ENCODE data around the gene COQ10A. TPM values are rescaled to one million over a fixed set of nuclear protein-coding genes. Genes with fewer than 3 reads are reported as not detected.
A peak's percentile ranks its signal among the peaks of the same experiment; 100 is the strongest.

COQ10A gene
- total and polyA plus RNA-seq, 10 of the 15 experiments (the other 5 are each of a cell fraction or from before 2014, with no cell fraction given) = 3.3 to 19.5 (median 6.9) TPM

DNA sequence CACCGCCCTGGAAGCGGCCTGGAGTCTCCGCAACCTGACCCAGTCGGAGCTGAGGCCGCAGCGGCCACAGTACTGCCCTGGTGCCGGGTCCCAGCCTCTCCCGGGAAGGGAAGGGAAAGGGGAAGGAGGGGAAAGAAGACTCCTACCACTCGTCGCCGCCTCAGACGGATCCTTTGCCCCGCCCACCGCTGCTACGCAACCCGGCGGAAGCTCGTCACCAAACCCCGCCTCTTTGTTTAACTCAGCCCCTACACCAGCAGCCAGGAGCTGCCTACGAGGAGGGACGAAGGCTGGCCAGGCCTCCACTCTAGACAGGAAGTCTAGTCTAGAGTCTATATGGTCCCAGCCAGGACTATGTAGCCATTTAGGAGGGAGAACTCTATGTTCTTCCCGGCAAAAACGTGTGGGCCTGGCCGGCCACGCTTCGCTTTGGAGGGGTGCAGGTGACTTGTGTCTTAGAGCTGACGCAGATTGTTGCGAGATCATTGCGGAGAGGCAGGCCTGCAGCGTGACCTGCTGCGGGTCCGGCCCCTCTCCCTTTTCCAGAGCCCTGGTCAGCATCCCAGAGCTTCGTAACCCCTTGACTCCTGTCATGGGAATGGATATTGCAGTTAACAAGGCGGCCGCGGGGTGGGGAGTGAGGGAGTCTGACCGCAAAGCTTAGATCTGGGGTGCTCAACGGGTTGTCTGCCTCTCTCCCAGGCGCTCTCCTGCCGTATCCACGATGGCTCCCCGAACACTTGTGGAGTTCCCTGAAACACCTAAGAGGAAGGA, 44.8 kb upstream of the COQ10A start, which contains the start of gene RNF41 (continued):
- TF ChIP-seq PRDM15 (CRISPR knock-in tag; IDR thresholded peaks at IDR 0.05) = no peak
- no peak for TF ChIP-seq YY1 (IDR thresholded peaks at IDR 0.05; ENCODE audit: low read depth, low read length)
- TF ChIP-seq FOXM1 (IDR thresholded peaks at IDR 0.05; ENCODE audit: low read depth, low read length) = no peak
- TF ChIP-seq USF1 (IDR thresholded peaks at IDR 0.05; ENCODE audit: borderline replicate concordance, extremely low read length, insufficient read depth, low read depth, low read length) = no peak
- peak; percentile 61 for TF ChIP-seq SP1 (IDR thresholded peaks at IDR 0.05; ENCODE audit: low read depth, low read length)
- no peak for TF ChIP-seq ZNF24 (IDR thresholded peaks at IDR 0.05)
- TF ChIP-seq MEF2B (IDR thresholded peaks at IDR 0.05; ENCODE audit: partially characterized antibody, poor library complexity, severe bottlenecking) = no peak
- no peak for TF ChIP-seq KDM1A (IDR thresholded peaks at IDR 0.05; ENCODE audit: borderline replicate concordance)
- no peak for TF ChIP-seq RAD51 (IDR thresholded peaks at IDR 0.05)
